ENCODE measurements around the gene PLBD2. TPM values are rescaled to one million over a fixed set of nuclear protein-coding genes. Genes with fewer than 3 reads are reported as not detected.
A peak's percentile ranks its signal among the peaks of the same experiment; 100 is the strongest.

PLBD2 gene
- total RNA-seq, 1 experiment from 2014 or later = 30.7 TPM

GRCh38 chr12:113333418-113333750 lies 25.0 kb upstream of the PLBD2 start:
- Histone ChIP-seq H3K4me2 (peak overlapping the region; percentile 98), H3K36me3 (ENCODE audit: low read depth) (no peaks in the 10 kb centered on the region; the same call in 1 of the 2 replicates), H3F3A (ENCODE audit: insufficient read depth, low read depth) (peaks cover 13% of the 10 kb centered on the region; the same call in 1 of the 2 replicates), H3K27me3 (ENCODE audit: insufficient read depth, low read depth) (no peaks in the 10 kb centered on the region), H4K20me1 (ENCODE audit: insufficient read depth) (no peaks in the 10 kb centered on the region), H3K4me3 (peak overlapping the region; percentile 79; the same call in 1 of the 2 replicates), H2AFZ (no peak overlapping the region), H3K27ac (no peak overlapping the region), H3K4me1 (replicated peaks; ENCODE audit: insufficient read depth) (no peaks in the 10 kb centered on the region; the same call in 1 of the 2 replicates), H3K9me2 (ENCODE audit: insufficient read depth) (no peaks in the 10 kb centered on the region), H3K9me3 (ENCODE audit: insufficient read depth, low read depth) (no peaks in the 10 kb centered on the region), H3K79me2 (ENCODE audit: low read depth) (peaks cover 7% of the 10 kb centered on the region; the same call in 1 of the 2 replicates)
- ChIA-PET CTCF (no interaction called here), POLR2A (ENCODE audit: unreplicated experiment) (no interaction called here)
- DNase-seq = no peak
- BruUV-seq (replicated peaks) = no TSS peak
- TF ChIP-seq EZH2 (IDR thresholded peaks at IDR 0.05; ENCODE audit: low read depth) = no peak
- TF ChIP-seq CTCF (conservative IDR thresholded peaks at IDR 0.05) = no peak
- intact Hi-C loops (cut with micrococcal nuclease; ENCODE audit: unreplicated experiment) = no loop called here

DNA sequence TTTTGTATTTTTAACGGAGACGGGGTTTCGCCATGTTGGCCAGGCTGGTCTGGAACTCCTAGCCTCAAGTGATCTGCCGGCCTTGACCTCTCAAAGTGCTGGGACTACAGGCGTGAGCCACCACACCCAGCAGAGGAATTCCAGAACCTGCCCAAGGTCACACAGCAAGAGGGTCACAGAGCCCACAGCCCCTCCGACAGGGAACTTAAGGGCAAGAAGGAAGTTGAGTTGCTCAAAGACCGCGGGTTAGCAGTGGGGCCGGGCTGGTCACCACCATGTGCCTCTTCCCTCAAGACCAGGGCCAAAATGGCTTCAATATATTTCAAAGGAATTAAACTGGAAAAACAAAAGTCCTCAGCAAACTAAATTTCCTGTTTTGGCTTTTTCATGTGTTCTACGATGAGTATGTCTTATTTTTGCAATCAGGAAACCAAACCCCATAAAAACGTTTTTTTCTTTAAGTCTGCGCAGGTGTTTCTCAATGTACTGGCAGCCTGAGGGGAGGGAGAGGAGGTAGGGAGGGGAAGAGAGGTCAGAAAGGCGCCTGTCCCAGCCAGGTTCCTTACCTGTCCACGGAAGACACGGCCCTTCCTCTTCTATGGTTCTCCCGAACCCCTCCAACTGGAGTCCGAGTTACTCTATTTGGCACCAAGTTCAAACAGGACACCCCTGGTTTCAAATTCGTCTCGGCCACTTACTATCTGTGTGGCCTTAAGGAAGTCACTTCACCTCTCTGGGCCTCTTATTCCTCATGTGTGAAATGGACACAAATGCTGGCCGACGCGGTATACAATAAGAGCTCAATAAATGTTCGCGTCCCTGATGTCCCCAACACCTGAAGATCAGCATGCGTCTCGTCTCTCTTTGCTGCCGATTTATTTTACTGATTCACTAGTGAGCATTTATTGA lies 24.3 kb upstream of the PLBD2 start:
- Histone ChIP-seq H3K4me1 (replicated peaks; ENCODE audit: insufficient read depth) (no peaks in the 10 kb centered on the region; the same call in 1 of the 2 replicates), H3K36me3 (ENCODE audit: low read depth) (no peaks in the 10 kb centered on the region; the same call in 1 of the 2 replicates), H4K20me1 (ENCODE audit: insufficient read depth) (no peaks in the 10 kb centered on the region), H3K27ac (peak overlapping the region; percentile 30; the same call in 1 of the 2 replicates), H3K27me3 (ENCODE audit: insufficient read depth, low read depth) (no peaks in the 10 kb centered on the region), H3F3A (ENCODE audit: insufficient read depth, low read depth) (peaks cover 13% of the 10 kb centered on the region; the same call in 1 of the 2 replicates), H3K9me2 (ENCODE audit: insufficient read depth) (no peaks in the 10 kb centered on the region), H3K79me2 (ENCODE audit: low read depth) (peaks cover 7% of the 10 kb centered on the region; the same call in 1 of the 2 replicates), H3K4me2 (peak overlapping the region; percentile 98), H2AFZ (peak overlapping the region; percentile 74), H3K9me3 (ENCODE audit: insufficient read depth, low read depth) (no peaks in the 10 kb centered on the region), H3K4me3 (peak overlapping the region; percentile 79)
- DNase-seq = peak; percentile 14 to 63
- TF ChIP-seq EZH2 (IDR thresholded peaks at IDR 0.05; ENCODE audit: low read depth) (no peak), CTCF (conservative IDR thresholded peaks at IDR 0.05) (no peak)
- intact Hi-C loops (cut with micrococcal nuclease; ENCODE audit: unreplicated experiment) = loop anchor here (2.0 kb wide), 1 partner anchor 25 kb away; the partner anchor contains the start of gene PLBD2
- CTCF ChIA-PET = interaction anchor here (0.6 kb wide), 1 partner anchor 137 kb away, joined by 5 read pairs; no protein-coding TSS in a partner anchor
- POLR2A ChIA-PET (ENCODE audit: unreplicated experiment) = interaction anchor here (0.5 kb wide), 1 partner anchor 216 kb away, joined by 3 read pairs; no protein-coding TSS in a partner anchor
- BruUV-seq (replicated peaks) = TSS peak; percentile 60

- H3K27ac ChIP-seq = peak within 1 kb of the TSS; percentile 30; the same call in 1 of the 2 replicates
- H3K4me1 ChIP-seq (replicated peaks; ENCODE audit: insufficient read depth) = no peaks in the 10 kb centered on the region; the same call in 1 of the 2 replicates
- peaks cover 13% of the 10 kb centered on the region; the same call in 1 of the 2 replicates for H3F3A ChIP-seq (ENCODE audit: insufficient read depth, low read depth)
- H3K4me3 ChIP-seq = peak within 1 kb of the TSS; percentile 79
- CTCF ChIA-PET = interaction anchor here (0.6 kb wide), 1 partner anchor 138 kb away, joined by 5 read pairs; no protein-coding TSS in a partner anchor
- no peaks in the 10 kb centered on the region; the same call in 1 of the 2 replicates for H3K36me3 ChIP-seq (ENCODE audit: low read depth)
- POLR2A ChIA-PET (ENCODE audit: unreplicated experiment) = interaction anchor here (0.5 to 0.7 kb wide), 4 partner anchors 111 to 217 kb away, joined by 3 to 18 read pairs (median 5); partner anchors contain the start of gene TPCN1
- DNase-seq = peak; percentile 61 to 85
- peak within 1 kb of the TSS; percentile 74 for H2AFZ ChIP-seq
- H3K4me2 ChIP-seq = peak within 1 kb of the TSS; percentile 98
- no TSS peak for BruUV-seq (replicated peaks)
- no peaks in the 10 kb centered on the region for H3K27me3 ChIP-seq (ENCODE audit: insufficient read depth, low read depth)
- no peaks in the 10 kb centered on the region for H3K9me2 ChIP-seq (ENCODE audit: insufficient read depth)
- intact Hi-C loops (cut with micrococcal nuclease; ENCODE audit: unreplicated experiment) = loop anchor here (2.0 to 5.0 kb wide), 2 partner anchors 24 to 87 kb away; partner anchors contain the start of genes PLBD2 and SDSL
- no peaks in the 10 kb centered on the region for H3K9me3 ChIP-seq (ENCODE audit: insufficient read depth, low read depth)
- TF ChIP-seq CTCF (conservative IDR thresholded peaks at IDR 0.05) (no peak), EZH2 (IDR thresholded peaks at IDR 0.05; ENCODE audit: low read depth) (no peak)
- H4K20me1 ChIP-seq (ENCODE audit: insufficient read depth) = no peaks in the 10 kb centered on the region
- peaks cover 7% of the 10 kb centered on the region; the same call in 1 of the 2 replicates for H3K79me2 ChIP-seq (ENCODE audit: low read depth)
Measured at GRCh38 chr12:113334786-113335539, 23.4 kb upstream of the PLBD2 start, which contains the start of gene SLC8B1. SLC8B1 (minus strand) TSS chr12:113335109; CDS start chr12:113332878, 2,231 bp downstream.

All from PC-9 (cell line).